ENCODE results near the gene FILIP1L.

The FILIP1L gene

GRCh38 chr3:99945328-99945995 lies 168.8 kb downstream of the FILIP1L start:
- DNase-seq, result no peak

DNA sequence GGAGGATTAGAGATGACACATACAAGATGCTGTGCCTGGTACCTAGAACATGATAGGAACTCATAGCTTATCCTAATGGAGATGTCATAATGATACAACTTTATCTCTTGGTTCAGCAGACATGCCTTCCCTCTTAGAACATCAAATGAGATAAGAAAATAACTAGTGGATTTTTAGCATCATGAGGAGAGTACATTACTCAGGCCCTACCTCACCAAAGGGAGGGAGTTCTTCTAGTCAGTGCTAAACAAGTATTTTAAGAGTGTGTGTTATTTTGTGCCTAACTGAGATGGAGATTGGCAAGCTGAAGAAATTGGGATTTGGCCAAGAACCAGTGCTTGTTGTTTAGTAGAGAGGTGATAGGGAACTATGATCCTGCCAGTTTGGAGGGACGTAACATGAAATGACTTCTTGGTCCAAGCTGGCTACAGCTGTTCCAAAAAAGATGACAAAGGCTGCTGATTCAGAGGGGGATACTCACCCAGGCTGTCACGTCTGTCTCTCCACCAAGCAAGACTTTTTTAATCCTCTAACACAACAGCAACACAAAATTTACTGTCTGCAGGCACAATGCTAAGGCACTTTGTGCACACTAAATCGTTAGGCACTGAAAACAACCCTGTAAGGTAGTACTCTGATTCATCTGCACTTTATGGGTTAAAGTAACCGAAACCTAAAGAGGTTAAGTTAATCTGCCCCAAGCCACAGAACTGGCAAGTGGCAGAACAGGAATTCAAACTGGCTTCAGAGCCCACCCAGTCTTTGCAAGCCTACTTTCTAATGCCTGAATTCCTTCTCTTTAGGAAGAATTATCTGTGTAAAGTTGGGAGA lies 170.2 kb downstream of the FILIP1L start:
- DNase-seq, result no peak

GRCh38 chr3:99941211-99941610 lies 173.1 kb downstream of the FILIP1L start:
- DNase-seq, result no peak

- no peak for DNase-seq
These were observed 174.0 kb downstream of the FILIP1L start for GRCh38 chr3:99940350-99940749.

DNA sequence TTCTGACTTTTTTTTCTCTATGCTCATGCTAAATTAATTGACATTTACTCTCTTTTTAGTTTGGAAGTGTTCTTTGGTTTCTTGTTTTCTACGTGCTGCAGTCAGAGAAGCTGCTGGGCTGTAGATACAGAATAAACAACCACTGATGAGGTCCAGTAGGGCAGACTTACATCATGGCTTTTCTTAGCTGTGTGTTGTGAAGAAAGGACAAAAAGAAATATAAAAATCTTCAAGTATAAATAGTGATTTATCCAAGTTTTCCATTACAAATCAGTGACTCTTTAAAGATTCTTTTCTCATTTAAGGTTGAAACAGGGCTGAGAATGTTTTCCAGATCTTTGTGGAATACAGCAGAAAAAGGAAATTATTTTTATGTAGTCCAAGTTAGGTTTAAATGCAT lies 174.4 kb downstream of the FILIP1L start:
- DNase-seq, result no peak

DNA sequence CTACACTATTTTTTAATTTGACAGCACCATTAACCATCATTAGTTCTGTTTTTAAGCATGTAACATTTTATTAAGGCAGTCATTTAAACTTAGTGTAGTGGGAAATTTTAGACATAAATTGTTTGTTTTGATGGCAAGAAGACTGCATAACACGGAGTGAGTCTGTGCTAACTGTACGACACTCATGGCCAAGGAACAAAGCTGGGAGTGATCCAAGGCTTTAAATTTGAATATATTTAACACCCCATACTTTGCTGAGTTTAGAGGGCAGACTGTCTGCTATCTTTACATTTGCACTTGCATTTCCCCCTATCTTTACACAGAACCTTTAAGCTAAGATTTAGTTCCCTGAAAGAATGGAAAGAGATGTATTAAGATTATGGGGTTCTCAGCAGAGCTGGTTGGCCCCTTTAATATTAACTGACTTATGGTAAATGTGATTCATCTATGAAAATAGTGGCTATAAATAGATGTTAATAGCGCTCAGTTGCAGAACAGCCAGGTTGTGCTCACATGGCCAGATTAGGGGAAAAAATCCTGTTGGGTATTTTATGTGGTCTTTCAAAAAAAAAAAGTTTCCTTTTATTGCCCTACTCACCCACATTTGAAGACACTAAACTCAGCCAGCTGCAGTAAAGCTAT lies 175.9 kb downstream of the FILIP1L start:
- DNase-seq, result no peak

DNA sequence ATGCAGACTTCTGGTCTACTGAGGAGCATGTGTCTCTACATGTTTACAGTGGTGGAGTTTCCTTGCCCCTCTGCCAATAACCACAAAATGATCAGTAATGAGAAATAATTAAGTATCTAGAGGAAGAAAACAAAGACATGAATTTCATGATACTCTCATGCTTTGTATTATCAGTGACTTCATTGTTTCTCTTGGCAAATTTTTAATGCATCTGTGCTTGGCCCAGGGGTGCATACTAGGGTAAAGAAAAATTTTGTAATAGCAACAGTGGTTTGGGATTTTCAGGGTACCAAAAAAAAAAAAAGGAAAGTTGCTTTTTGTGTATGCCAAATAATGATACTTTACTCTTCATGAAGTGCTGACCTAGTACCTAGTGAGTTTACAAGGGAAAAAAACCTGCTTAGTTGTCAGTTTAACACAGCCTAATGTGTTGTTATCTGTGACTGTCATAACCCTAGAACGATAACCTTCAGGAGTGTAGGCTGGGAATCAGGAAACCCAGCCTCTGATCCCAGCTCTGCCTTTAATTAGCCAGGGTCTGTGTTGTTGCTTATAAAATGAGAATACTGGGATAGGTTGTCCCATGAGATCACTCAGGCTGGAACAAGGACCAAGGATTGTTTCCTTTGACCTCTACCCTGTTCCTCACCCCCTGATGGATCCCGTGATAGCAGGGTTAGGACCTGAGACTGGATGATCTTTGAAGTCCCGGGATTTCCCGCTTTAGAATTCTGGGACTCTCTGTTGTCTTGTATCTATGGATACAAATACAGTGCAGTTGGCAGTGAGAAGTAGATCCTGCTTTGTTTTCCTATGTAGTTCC lies 179.1 kb downstream of the FILIP1L start:
- no peak for DNase-seq

GRCh38 chr3:99933971-99934750 lies 180.1 kb downstream of the FILIP1L start:
- no peak for DNase-seq

DNA sequence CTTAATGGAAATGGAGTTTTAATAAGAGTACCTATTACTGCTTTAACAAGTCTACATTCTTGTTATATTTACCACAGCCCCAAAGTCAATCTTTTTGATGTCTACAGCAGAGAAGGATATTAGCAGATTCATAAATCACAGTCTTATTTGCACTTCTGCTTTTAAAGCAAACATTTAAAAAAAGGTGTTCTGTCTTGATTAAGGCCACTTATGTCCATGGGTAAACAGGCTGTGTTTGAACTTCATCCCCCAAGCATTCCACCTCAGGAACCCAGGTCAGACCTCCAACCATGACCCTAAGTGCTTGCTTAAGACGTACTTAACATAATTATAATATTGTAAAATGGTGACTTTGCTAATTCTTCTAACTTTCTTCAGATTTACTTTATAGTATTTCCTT lies 183.2 kb downstream of the FILIP1L start:
- no peak for DNase-seq

DNA sequence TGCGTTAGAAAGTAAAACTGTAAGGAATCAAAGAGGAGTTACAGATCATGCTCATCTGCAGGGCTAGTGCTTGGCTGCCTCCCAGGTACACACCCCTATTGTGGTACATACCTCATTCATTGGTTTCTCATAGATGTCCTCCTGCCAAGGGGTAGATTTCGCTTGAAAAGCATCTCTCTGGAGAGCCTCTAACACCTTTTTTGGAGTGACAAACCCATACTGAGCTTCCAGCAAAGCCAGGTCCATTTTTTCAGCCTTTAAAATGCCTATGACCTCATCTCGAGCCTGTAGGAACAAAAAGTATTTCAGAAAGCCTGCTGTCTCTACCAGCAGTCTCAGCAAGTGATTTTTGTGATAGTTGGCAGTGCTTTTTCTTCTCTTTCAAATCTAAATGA lies 184.6 kb downstream of the FILIP1L start:
- DNase-seq, result no peak

- no peak for DNase-seq
These were observed 185.2 kb downstream of the FILIP1L start for GRCh38 chr3:99928771-99929744.

DNA sequence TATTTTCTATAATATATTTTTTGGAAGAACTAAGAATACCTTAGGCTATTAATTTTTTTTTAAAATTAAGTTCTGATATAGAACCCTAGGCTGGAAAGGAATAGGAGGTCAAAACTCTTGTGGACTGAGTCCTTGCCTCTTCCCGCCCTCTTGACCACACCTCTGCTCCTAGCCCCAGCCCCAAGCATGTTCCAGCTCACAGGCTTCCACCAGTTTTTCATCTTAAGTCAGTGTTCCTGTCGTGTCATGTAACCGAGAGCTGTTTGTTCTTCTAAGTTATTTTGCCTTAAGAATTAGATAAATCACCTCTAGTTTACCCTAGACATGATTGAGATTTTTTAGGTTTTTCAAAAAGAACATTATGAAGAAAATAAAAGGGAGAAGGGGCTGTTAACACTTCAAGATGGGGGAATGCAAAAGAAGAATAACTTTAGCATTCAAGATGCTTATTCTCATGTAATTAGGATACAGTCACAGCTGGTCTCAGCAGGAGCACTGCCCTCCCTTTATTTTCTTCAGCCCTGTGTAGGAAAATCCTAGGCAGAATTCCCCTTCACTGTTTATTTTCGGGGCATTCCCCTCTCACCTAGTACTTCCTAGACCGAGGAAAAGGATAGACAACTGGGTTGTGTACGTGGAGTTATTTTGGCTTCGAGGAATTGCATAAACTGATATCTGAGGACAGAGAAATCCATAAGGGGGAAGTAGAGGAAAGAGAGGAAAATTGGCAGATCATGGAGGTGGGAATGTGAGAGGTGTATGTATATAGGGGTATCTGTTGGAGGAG lies 186.4 kb downstream of the FILIP1L start:
- DNase-seq, result no peak

DNA sequence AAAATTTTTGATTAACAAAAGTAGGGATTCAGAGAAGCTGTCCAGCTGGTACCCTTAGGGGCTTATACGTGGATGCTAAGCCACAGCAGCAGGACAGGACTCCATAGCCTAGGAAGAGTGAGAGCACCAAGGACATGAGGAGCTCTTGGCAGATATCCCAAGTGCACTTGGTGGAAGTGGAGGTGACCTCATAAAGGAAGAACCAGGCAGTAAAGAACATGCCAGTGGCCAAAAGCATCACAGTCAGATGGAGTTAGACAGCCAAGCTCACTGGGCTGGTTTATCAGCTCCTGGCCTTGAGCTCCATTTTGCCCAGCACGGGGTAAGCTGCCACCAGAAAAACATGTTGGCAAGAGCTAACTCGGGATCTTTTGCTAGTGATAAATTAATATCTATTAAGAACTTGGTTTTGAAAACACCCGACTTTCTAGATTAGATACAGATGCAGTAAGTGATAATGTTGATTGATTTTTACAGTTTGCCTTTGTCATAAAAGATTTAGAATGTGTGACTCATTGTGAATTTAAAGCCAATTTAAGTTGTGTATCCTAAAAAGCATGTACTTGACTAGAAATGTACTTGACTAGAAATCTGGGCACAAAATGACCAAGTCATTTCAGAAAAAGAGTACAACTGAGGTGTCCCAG lies 188.6 kb downstream of the FILIP1L start:
- DNase-seq, result no peak

DNA sequence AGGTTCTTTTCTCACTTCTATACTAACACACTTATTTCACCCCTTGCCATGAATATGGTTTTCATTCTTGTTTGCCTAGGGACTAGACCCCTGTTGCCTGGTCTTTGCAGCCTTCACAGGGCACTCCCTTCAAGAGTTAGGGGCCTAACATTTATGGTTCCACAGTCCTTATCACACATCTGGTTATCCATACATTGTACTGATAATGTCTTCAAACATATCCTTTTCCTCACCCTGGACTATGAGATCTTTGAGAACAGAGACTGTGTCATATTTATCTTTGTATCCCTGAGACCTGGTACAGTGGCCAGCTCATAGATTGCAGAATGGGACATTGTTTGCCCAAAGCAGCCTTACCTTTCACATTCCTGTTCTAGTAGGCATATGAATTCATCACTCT lies 190.4 kb downstream of the FILIP1L start:
- no peak for DNase-seq

DNA sequence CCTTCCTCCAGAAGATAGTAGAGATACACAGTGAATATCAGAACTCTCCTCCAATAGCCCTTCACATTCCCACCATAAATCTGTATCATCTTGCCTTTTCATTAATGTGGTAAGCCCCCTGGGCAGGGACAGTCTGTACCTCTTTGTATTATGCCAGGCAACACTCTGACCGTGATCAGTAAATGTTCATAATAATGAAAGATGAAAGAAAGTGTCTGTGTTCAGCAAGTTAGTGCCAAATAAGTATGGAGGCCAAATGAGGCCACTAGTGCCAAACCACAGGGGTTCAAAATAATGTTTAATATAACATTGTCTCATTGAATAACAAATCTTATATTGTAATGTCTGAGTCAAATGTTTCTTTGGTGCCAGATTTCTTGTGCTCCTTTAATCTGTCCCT lies 192.3 kb downstream of the FILIP1L start:
- DNase-seq, result no peak

DNA sequence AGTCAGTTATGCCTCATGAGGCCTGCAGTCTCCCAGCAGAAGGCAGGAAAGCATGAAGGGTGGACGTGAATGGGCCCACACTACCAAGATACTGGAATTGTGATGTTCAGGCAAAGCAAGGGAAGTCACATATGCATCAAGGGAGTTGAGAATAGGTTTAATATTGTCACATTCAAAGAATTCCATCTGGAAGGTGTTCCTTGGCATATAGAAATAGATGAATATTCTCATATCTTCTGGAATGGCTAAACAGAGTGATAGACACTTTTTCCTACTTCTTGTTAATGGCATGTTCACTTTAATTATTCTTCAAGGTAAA lies 193.0 kb downstream of the FILIP1L start:
- DNase-seq, result no peak

- peak in 1 of 5 donors; percentile 12 for DNase-seq
These were observed 193.6 kb downstream of the FILIP1L start for GRCh38 chr3:99920481-99921376.

DNA sequence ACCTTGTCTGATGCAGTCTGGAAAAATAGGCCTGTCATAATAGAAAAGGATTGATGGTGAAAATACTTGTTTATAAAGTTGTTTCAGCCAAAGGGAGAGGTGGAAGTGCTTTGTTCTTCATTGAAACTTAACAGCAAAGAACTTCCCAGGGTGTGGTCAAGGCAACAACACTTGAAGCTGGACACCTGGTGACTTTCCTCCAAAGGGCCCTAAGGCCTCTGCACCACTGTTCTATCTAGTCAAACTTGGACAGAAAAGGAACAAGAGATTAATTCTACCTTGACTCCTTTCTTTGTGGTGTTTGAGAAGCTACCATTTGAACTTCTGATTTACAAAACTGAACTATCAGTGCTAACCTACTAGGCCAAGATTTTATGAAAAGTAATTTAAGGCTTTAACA lies 194.6 kb downstream of the FILIP1L start:
- no peak for DNase-seq

DNA sequence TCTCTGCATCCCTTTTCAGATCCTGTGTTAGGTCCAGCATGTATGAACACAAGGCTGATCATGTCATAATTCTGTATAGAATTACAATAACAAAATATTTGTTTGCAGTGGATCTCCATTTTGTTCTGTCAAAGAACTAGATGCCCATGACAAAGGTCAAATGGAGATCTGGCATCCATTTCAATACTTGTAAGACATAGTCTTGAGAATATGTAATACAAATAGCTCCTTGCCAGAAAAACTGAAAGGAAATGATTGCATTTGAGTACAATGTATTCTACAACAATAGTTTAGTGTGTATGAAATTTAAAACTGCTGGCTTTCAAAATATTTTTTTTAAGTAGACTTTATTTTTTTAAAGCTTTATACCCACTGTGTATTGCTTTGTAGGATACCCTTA lies 195.6 kb downstream of the FILIP1L start:
- no peak for DNase-seq
